Neural cell (in vitro differentiated cells): ENCODE data around the gene GPR78.

Experiments
- RAD21 ChIP-seq: fragments of 450-650 bp; conservative IDR thresholded peaks from 2 replicates; pipeline ENCODE4 v1.6.1; 2014; ENCODE audit warnings: antibody characterized with exemption, mild to moderate bottlenecking, moderate library complexity
- TAF1 ChIP-seq: IDR thresholded peaks from 2 replicates; pipeline ENCODE4 v1.6.1; 2012; ENCODE audit warnings: low read depth
- TF ChIP-seq, protein P1 (sequence below): fragments of 450-650 bp; IDR thresholded peaks from 2 replicates; pipeline ENCODE4 v1.5.1; 2014; ENCODE audit warnings: antibody characterized with exemption, mild to moderate bottlenecking, moderate library complexity; ENCODE audit not compliant: poor library complexity, severe bottlenecking

- TF ChIP-seq, protein P1, sequence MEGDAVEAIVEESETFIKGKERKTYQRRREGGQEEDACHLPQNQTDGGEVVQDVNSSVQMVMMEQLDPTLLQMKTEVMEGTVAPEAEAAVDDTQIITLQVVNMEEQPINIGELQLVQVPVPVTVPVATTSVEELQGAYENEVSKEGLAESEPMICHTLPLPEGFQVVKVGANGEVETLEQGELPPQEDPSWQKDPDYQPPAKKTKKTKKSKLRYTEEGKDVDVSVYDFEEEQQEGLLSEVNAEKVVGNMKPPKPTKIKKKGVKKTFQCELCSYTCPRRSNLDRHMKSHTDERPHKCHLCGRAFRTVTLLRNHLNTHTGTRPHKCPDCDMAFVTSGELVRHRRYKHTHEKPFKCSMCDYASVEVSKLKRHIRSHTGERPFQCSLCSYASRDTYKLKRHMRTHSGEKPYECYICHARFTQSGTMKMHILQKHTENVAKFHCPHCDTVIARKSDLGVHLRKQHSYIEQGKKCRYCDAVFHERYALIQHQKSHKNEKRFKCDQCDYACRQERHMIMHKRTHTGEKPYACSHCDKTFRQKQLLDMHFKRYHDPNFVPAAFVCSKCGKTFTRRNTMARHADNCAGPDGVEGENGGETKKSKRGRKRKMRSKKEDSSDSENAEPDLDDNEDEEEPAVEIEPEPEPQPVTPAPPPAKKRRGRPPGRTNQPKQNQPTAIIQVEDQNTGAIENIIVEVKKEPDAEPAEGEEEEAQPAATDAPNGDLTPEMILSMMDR, result no peak
- TF ChIP-seq RAD21 (no peak), TAF1 (no peak)
Observed at GRCh38 chr4:8618961-8619720, 38.9 kb downstream of the GPR78 start.
